ENCODE results near the gene AQP12A. TPM values are rescaled to one million over a fixed set of nuclear protein-coding genes. Genes with fewer than 3 reads are reported as not detected.

Gene AQP12A
- total RNA-seq, 2 experiments from 2014 or later = not detected

GRCh38 chr2:240727913-240728312 is 36.2 kb downstream of the AQP12A start:
- Mint-ChIP-seq H3K36me3 (no peaks in the 10 kb centered on the region), H3K27me3 (no peaks in the 10 kb centered on the region), H3K4me1 (no peaks in the 10 kb centered on the region)

GRCh38 chr2:240728361-240728760 is 36.7 kb downstream of the AQP12A start:
- H3K36me3 Mint-ChIP-seq = no peaks in the 10 kb centered on the region
- H3K4me3 Mint-ChIP-seq = no peak overlapping the region
- no peaks in the 10 kb centered on the region for H3K9me3 Mint-ChIP-seq
- DNase-seq = no peak
- H3K4me1 Mint-ChIP-seq = peaks cover under 1% of the 10 kb centered on the region
- H3K27me3 Mint-ChIP-seq = no peaks in the 10 kb centered on the region
- no peak overlapping the region for H3K27ac Mint-ChIP-seq

More at GRCh38 chr2:240727913-240728312, 36.2 kb downstream of the AQP12A start:
- DNase-seq = no peak
- no peak overlapping the region for H3K4me3 Mint-ChIP-seq
- no peaks in the 10 kb centered on the region for H3K9me3 Mint-ChIP-seq
- H3K27ac Mint-ChIP-seq = no peak overlapping the region

GRCh38 chr2:240728827-240729226 is 37.2 kb downstream of the AQP12A start:
- H3K27me3 Mint-ChIP-seq = no peaks in the 10 kb centered on the region
- no peaks in the 10 kb centered on the region for H3K36me3 Mint-ChIP-seq
- H3K4me3 Mint-ChIP-seq = no peak overlapping the region
- H3K27ac Mint-ChIP-seq = no peak overlapping the region
- no peak for DNase-seq
- H3K9me3 Mint-ChIP-seq = no peaks in the 10 kb centered on the region
- H3K4me1 Mint-ChIP-seq = peaks cover 3% of the 10 kb centered on the region

- H3K4me1 Mint-ChIP-seq = peaks cover 3% of the 10 kb centered on the region
- no peaks in the 10 kb centered on the region for H3K27me3 Mint-ChIP-seq
- no peak overlapping the region for H3K27ac Mint-ChIP-seq
- H3K9me3 Mint-ChIP-seq = no peaks in the 10 kb centered on the region
- H3K36me3 Mint-ChIP-seq = no peaks in the 10 kb centered on the region
- no peak for DNase-seq
- no peak overlapping the region for H3K4me3 Mint-ChIP-seq
Observed at GRCh38 chr2:240730501-240731177, 39.0 kb downstream of the AQP12A start.

- H3K36me3 Mint-ChIP-seq = no peaks in the 10 kb centered on the region
- DNase-seq = no peak
- H3K4me1 Mint-ChIP-seq = peaks cover 3% of the 10 kb centered on the region
- no peak overlapping the region for H3K4me3 Mint-ChIP-seq
- no peaks in the 10 kb centered on the region for H3K27me3 Mint-ChIP-seq
- no peak overlapping the region for H3K27ac Mint-ChIP-seq
- no peaks in the 10 kb centered on the region for H3K9me3 Mint-ChIP-seq
Observed at GRCh38 chr2:240731178-240731545, 39.5 kb downstream of the AQP12A start.

GRCh38 chr2:240732184-240732583 is 40.5 kb downstream of the AQP12A start:
- H3K36me3 Mint-ChIP-seq = no peaks in the 10 kb centered on the region
- no peaks in the 10 kb centered on the region for H3K9me3 Mint-ChIP-seq
- H3K27me3 Mint-ChIP-seq = no peaks in the 10 kb centered on the region
- H3K4me1 Mint-ChIP-seq = peaks cover 3% of the 10 kb centered on the region
- DNase-seq = no peak
- no peak overlapping the region for H3K27ac Mint-ChIP-seq
- H3K4me3 Mint-ChIP-seq = no peak overlapping the region

- DNase-seq = no peak
- peak overlapping the region; percentile 14 for H3K27ac Mint-ChIP-seq
- peaks cover 3% of the 10 kb centered on the region for H3K4me1 Mint-ChIP-seq
- no peaks in the 10 kb centered on the region for H3K36me3 Mint-ChIP-seq
- H3K4me3 Mint-ChIP-seq = no peak overlapping the region
- H3K9me3 Mint-ChIP-seq = no peaks in the 10 kb centered on the region
- no peaks in the 10 kb centered on the region for H3K27me3 Mint-ChIP-seq
Observed at GRCh38 chr2:240732911-240733622, 41.4 kb downstream of the AQP12A start.

- Mint-ChIP-seq H3K27me3 (no peaks in the 10 kb centered on the region), H3K27ac (no peak overlapping the region), H3K9me3 (no peaks in the 10 kb centered on the region), H3K4me1 (peaks cover 3% of the 10 kb centered on the region), H3K4me3 (no peak overlapping the region), H3K36me3 (no peaks in the 10 kb centered on the region)
- no peak for DNase-seq
Observed at GRCh38 chr2:240733803-240734495, 42.3 kb downstream of the AQP12A start.

- Mint-ChIP-seq H3K36me3 (no peaks in the 10 kb centered on the region), H3K27me3 (no peaks in the 10 kb centered on the region), H3K4me1 (peaks cover 9% of the 10 kb centered on the region), H3K27ac (no peak overlapping the region), H3K9me3 (no peaks in the 10 kb centered on the region), H3K4me3 (no peak overlapping the region)
- DNase-seq = no peak
Observed at GRCh38 chr2:240734756-240735155, 43.1 kb downstream of the AQP12A start.

- no peaks in the 10 kb centered on the region for H3K36me3 Mint-ChIP-seq
- H3K27me3 Mint-ChIP-seq = no peaks in the 10 kb centered on the region
- H3K4me3 Mint-ChIP-seq = no peak overlapping the region
- no peak overlapping the region for H3K27ac Mint-ChIP-seq
- peaks cover 9% of the 10 kb centered on the region for H3K4me1 Mint-ChIP-seq
- no peak for DNase-seq
- H3K9me3 Mint-ChIP-seq = no peaks in the 10 kb centered on the region
Observed at GRCh38 chr2:240735476-240735875, 43.8 kb downstream of the AQP12A start.

- Mint-ChIP-seq H3K9me3 (no peaks in the 10 kb centered on the region), H3K4me1 (peaks cover 9% of the 10 kb centered on the region), H3K27me3 (no peaks in the 10 kb centered on the region), H3K36me3 (no peaks in the 10 kb centered on the region), H3K27ac (no peak overlapping the region), H3K4me3 (no peak overlapping the region)
- DNase-seq = no peak
Observed at GRCh38 chr2:240736281-240737250, 44.9 kb downstream of the AQP12A start.

- H3K27ac Mint-ChIP-seq = no peak overlapping the region
- H3K27me3 Mint-ChIP-seq = no peaks in the 10 kb centered on the region
- no peak overlapping the region for H3K4me3 Mint-ChIP-seq
- H3K9me3 Mint-ChIP-seq = no peaks in the 10 kb centered on the region
- DNase-seq = no peak
- no peaks in the 10 kb centered on the region for H3K36me3 Mint-ChIP-seq
- H3K4me1 Mint-ChIP-seq = peaks cover 9% of the 10 kb centered on the region
Observed at GRCh38 chr2:240737512-240737911, 45.8 kb downstream of the AQP12A start.

- Mint-ChIP-seq H3K27ac (no peak overlapping the region), H3K4me1 (peaks cover 9% of the 10 kb centered on the region), H3K4me3 (no peak overlapping the region), H3K36me3 (no peaks in the 10 kb centered on the region), H3K9me3 (no peaks in the 10 kb centered on the region), H3K27me3 (no peaks in the 10 kb centered on the region)
- DNase-seq = no peak
Observed at GRCh38 chr2:240737958-240738357, 46.3 kb downstream of the AQP12A start.

- H3K9me3 Mint-ChIP-seq = no peaks in the 10 kb centered on the region
- peak; percentile 45 for DNase-seq
- H3K4me1 Mint-ChIP-seq = peaks cover 6% of the 10 kb centered on the region
- H3K27me3 Mint-ChIP-seq = no peaks in the 10 kb centered on the region
- H3K27ac Mint-ChIP-seq = peak overlapping the region; percentile 70
- no peaks in the 10 kb centered on the region for H3K36me3 Mint-ChIP-seq
- peak overlapping the region; percentile 33 for H3K4me3 Mint-ChIP-seq
Observed at GRCh38 chr2:240739797-240740196, 48.1 kb downstream of the AQP12A start.

Data from activated naive CD8-positive, alpha-beta T cell treated with anti-CD3 and anti-CD28 coated beads for 36 hours (primary cell).